ENCODE results near the gene PDCD4. TPM values are rescaled to one million over a fixed set of nuclear protein-coding genes. Genes with fewer than 3 reads are reported as not detected.

The PDCD4 gene
- total and polyA plus RNA-seq, 10 of the 15 experiments (the other 5 are each of a cell fraction or from before 2014, with no cell fraction given), result 101 to 372 (median 171) TPM

- WGBS (ENCODE audit: insufficient coverage, insufficient replicate concordance, low lambda C conversion rate, missing lambda C conversion rate), result 2% methylated on average over 4 of the region's 4 CpGs
- H3K27me3 ChIP-seq (replicated peaks in 1 of 2; ENCODE audit: control insufficient read depth in 2 of 2, insufficient read depth in 2 of 2, low read length in 1 of 2), result no peaks in the 10 kb centered on the region
- ATAC-seq, result peak; percentile 36
- FAIRE-seq, result peak; percentile 18
- peak overlapping the region; percentile 80 for H3K9ac ChIP-seq (ENCODE audit: control insufficient read depth, insufficient read depth, low read length)
- in situ Hi-C loops (cut with MboI), result no loop called here
- H3K9me3 ChIP-seq (replicated peaks; ENCODE audit: control insufficient read depth, insufficient read depth, low read length), result no peaks in the 10 kb centered on the region
- H3K36me3 ChIP-seq (ENCODE audit: control insufficient read depth in 2 of 2, insufficient read depth in 2 of 2, low read length in 1 of 2), result no peaks in the 10 kb centered on the region
- peak overlapping the region; percentile 99 for H3K27ac ChIP-seq (ENCODE audit: control insufficient read depth, insufficient read depth)
- peaks cover 93% of the 10 kb centered on the region for H3K4me1 ChIP-seq (ENCODE audit: control insufficient read depth, insufficient read depth, low read length)
- BruUV-seq (replicated peaks), result no TSS peak
- no peaks in the 10 kb centered on the region for H4K20me1 ChIP-seq (ENCODE audit: control insufficient read depth, insufficient read depth)
- ChIA-PET POLR2A (interaction anchor here (1.1 to 5.2 kb wide), 12 partner anchors 11 to 92 kb away, joined by 3 to 78 read pairs (median 7); partner anchors contain the start of genes BBIP1 and SHOC2), CTCF (interaction anchor here (0.8 to 5.2 kb wide), 8 partner anchors 8 to 120 kb away, joined by 3 to 53 read pairs (median 3); no protein-coding TSS in a partner anchor), RAD21 (ENCODE audit: unreplicated experiment) (interaction anchor here (0.7 to 5.3 kb wide), 13 partner anchors 11 to 955 kb away, joined by 3 to 138 read pairs (median 7); partner anchors contain the start of genes BBIP1 and SHOC2), SMC1A (ENCODE audit: uncharacterized antibody, unreplicated experiment) (interaction anchor here (0.6 to 5.1 kb wide), 21 partner anchors 7 to 120 kb away, joined by 3 to 139 read pairs (median 6); partner anchors contain the start of genes BBIP1 and SHOC2)
- intact Hi-C loops (cut with micrococcal nuclease; ENCODE audit: unreplicated experiment), result loop anchor here (2.0 to 5.0 kb wide), 2 partner anchors 53 to 789 kb away; partner anchors contain the start of genes BBIP1 and SHOC2
- H3K4me2 ChIP-seq (ENCODE audit: control insufficient read depth, insufficient read depth), result peak overlapping the region; percentile 91
- H2AFZ ChIP-seq (ENCODE audit: control insufficient read depth, low read depth, low read length), result no peak overlapping the region; the same call in 1 of the 2 replicates
- H3K4me3 ChIP-seq, result peak overlapping the region; percentile 62; the same call in 1 of the 2 replicates
- no peak for DNase-seq (ENCODE audit: low read depth, low spot score)
- H3K79me2 ChIP-seq (ENCODE audit: control insufficient read depth, insufficient read depth, low read length), result peaks cover 18% of the 10 kb centered on the region
- TF ChIP-seq IKZF1 (conservative IDR thresholded peaks at IDR 0.05) (peak; percentile 64), KAT2A (conservative IDR thresholded peaks at IDR 0.05; ENCODE audit: control insufficient read depth, low read depth, low read length) (no peak), RB1 (IDR thresholded peaks at IDR 0.05; ENCODE audit: borderline replicate concordance) (no peak), RCOR1 (conservative IDR thresholded peaks at IDR 0.05; ENCODE audit: low read depth, low read length) (0 out of 2 replicates have a peak, but pooled peaks have one; percentile 28), ZBTB4 (CRISPR knock-in tag; IDR thresholded peaks at IDR 0.05) (no peak), PAX8 (IDR thresholded peaks at IDR 0.05) (no peak), SMAD5 (IDR thresholded peaks at IDR 0.05; ENCODE audit: low read depth) (no peak), SPI1 (IDR thresholded peaks at IDR 0.05; ENCODE audit: borderline replicate concordance, insufficient read depth, low read depth, low read length) (peak; percentile 30), CBFB (IDR thresholded peaks at IDR 0.05; ENCODE audit: low read depth) (0 out of 2 replicates have a peak, but pooled peaks have one; percentile 43), POU2F2 (IDR thresholded peaks at IDR 0.05; ENCODE audit: borderline replicate concordance, low read depth, low read length) (no peak), HDAC6 (IDR thresholded peaks at IDR 0.05; ENCODE audit: unreplicated experiment) (no peak), ATF3 (IDR thresholded peaks at IDR 0.05; ENCODE audit: borderline replicate concordance, extremely low read depth, low read depth, low read length) (no peak), FOXM1 (IDR thresholded peaks at IDR 0.05; ENCODE audit: low read depth, low read length) (0 out of 2 replicates have a peak, but pooled peaks have one; percentile 18), CEBPZ (IDR thresholded peaks at IDR 0.05; ENCODE audit: low read depth, low read length) (no peak)
These were observed 5.8 kb upstream of the PDCD4 start for GRCh38 chr10:110865809-110866482.

Data from GM12878 (cell line).